Medulla oblongata (tissue), 1 donor: Measurements from ENCODE around the gene BMP4.
"Not testable (repeated sequence)": the region's sequence is repeated elsewhere in the genome, so short reads cannot be mapped to it uniquely, and the experiment has no call there.

ENCODE experiments used
- DNase-seq: peaks from one replicate; pipeline ENCODE4 v3.0.0-alpha.2; 2015; ENCODE audit errors: extremely low spot score

The BMP4 gene

GRCh38 chr14:53956427-53957201, at the start of gene BMP4:
TSS of gene BMP4 (minus strand) at chr14:53956825. CDS start at chr14:53952222, 4,603 bp downstream.
- DNase-seq = no peak

GRCh38 chr14:54003064-54003463, 46.4 kb upstream of the BMP4 start:
- no peak for DNase-seq

GRCh38 chr14:54002653-54003052, 46.0 kb upstream of the BMP4 start:
- DNase-seq = no peak

- no peak for DNase-seq
Observed at GRCh38 chr14:54001189-54001878, 44.7 kb upstream of the BMP4 start.

GRCh38 chr14:54000341-54000811, 43.8 kb upstream of the BMP4 start:
- DNase-seq = no peak

- DNase-seq = no peak
Observed at GRCh38 chr14:53999061-53999488, 42.5 kb upstream of the BMP4 start.

GRCh38 chr14:53996041-53996440, 39.4 kb upstream of the BMP4 start:
- DNase-seq = no peak

- no peak for DNase-seq
Observed at GRCh38 chr14:53993920-53994607, 37.4 kb upstream of the BMP4 start.

GRCh38 chr14:53990978-53991377, 34.4 kb upstream of the BMP4 start:
- no peak for DNase-seq

GRCh38 chr14:53986718-53987117, 30.1 kb upstream of the BMP4 start:
- not testable (repeated sequence) for DNase-seq

GRCh38 chr14:53984958-53985357, 28.3 kb upstream of the BMP4 start:
- DNase-seq = not testable (repeated sequence)

- DNase-seq = no peak
Observed at GRCh38 chr14:53983112-53983511, 26.5 kb upstream of the BMP4 start.

- DNase-seq = no peak
Observed at GRCh38 chr14:53982546-53982945, 25.9 kb upstream of the BMP4 start.

- no peak for DNase-seq
Observed at GRCh38 chr14:53979747-53980642, 23.4 kb upstream of the BMP4 start.

GRCh38 chr14:53979113-53979681, 22.6 kb upstream of the BMP4 start:
- DNase-seq = no peak

GRCh38 chr14:53978194-53978593, 21.6 kb upstream of the BMP4 start:
- DNase-seq = no peak

GRCh38 chr14:53975444-53975843, 18.8 kb upstream of the BMP4 start:
- DNase-seq = no peak

GRCh38 chr14:53971521-53971920, 14.9 kb upstream of the BMP4 start:
- no peak for DNase-seq

GRCh38 chr14:53969326-53969725, 12.7 kb upstream of the BMP4 start:
- DNase-seq = no peak

GRCh38 chr14:53968726-53969125, 12.1 kb upstream of the BMP4 start:
- no peak for DNase-seq

GRCh38 chr14:53967606-53968005, 11.0 kb upstream of the BMP4 start:
- DNase-seq = no peak
